ENCODE results near the gene OR6C75. TPM values are rescaled to one million over a fixed set of nuclear protein-coding genes. Genes with fewer than 3 reads are reported as not detected.
"Not testable (repeated sequence)": the region's sequence is repeated elsewhere in the genome, so short reads cannot be mapped to it uniquely, and the experiment has no call there.

OR6C75 gene
- not detected in 2 replicates for total RNA-seq (2022)
- Bru-seq, nascent RNA: not detected
- not detected for BruChase-seq, experiment 1, labeled RNA remaining after a 6-hour chase
- not detected for BruChase-seq, experiment 2, labeled RNA remaining after a 2-hour chase
- long read RNA-seq: 0 reads

DNA sequence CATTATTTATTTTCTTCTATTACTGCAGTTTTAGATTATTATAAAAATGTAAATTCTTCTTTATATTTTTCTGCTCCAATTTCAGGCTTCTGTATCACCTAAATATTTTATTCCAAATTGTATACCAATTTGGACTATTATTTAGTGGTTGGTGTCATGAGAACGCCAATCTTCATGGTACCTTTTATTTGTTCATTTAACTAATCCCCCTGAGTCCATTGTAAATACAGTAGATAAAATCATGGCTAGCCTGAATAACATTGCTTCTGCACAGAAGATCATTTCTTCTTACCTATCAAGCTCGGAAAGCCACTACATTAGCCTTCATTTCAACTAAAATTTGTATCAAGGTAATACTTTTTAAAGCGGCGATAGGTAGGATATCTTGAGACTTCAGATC lies at the start of gene OR6C75:
TSS of gene OR6C75 (plus strand) at position 301 of the 400 bp plus-strand sequence. CDS start 2,136 bp downstream, outside the sequence.
- Mint-ChIP-seq H3K4me3 (ENCODE audit: low read depth, unreplicated experiment) (no peak within 1 kb of the TSS), H3K9me3 (ENCODE audit: low read depth, unreplicated experiment) (peaks cover 2% of the 10 kb centered on the region), H3K27me3 (ENCODE audit: unreplicated experiment) (peaks cover 39% of the 10 kb centered on the region), H3K27ac (ENCODE audit: unreplicated experiment) (no peak within 1 kb of the TSS), H3K36me3 (ENCODE audit: insufficient read depth, unreplicated experiment) (no peaks in the 10 kb centered on the region), H3K4me1 (ENCODE audit: low read depth, unreplicated experiment) (no peaks in the 10 kb centered on the region)
- no TSS peak for BruUV-seq (replicated peaks)
- TF ChIP-seq, protein P1, sequence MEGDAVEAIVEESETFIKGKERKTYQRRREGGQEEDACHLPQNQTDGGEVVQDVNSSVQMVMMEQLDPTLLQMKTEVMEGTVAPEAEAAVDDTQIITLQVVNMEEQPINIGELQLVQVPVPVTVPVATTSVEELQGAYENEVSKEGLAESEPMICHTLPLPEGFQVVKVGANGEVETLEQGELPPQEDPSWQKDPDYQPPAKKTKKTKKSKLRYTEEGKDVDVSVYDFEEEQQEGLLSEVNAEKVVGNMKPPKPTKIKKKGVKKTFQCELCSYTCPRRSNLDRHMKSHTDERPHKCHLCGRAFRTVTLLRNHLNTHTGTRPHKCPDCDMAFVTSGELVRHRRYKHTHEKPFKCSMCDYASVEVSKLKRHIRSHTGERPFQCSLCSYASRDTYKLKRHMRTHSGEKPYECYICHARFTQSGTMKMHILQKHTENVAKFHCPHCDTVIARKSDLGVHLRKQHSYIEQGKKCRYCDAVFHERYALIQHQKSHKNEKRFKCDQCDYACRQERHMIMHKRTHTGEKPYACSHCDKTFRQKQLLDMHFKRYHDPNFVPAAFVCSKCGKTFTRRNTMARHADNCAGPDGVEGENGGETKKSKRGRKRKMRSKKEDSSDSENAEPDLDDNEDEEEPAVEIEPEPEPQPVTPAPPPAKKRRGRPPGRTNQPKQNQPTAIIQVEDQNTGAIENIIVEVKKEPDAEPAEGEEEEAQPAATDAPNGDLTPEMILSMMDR (IDR thresholded peaks at IDR 0.05; ENCODE audit: unreplicated experiment): no peak
- CTCF ChIA-PET: no interaction called here
- intact Hi-C loops (cut with micrococcal nuclease; ENCODE audit: unreplicated experiment): no loop called here
- DNase-seq: no peak

DNA sequence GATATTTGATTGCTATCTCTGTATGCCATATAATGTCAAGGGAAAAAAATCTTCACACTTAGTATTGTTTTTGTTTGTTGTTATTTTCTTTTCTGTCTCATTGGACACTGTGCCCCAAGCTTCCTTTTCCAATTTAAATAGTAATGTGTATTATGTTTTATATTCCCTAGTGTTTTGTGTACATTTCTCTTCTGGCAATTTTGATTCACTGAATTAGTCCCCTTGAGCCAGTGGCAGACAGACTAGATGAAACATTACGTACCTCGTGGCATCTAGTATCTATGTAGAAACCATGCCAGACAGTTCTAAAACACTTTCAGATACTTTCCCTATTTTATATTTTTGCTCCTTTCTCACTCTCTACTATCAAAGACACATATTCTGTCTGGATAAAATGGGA lies 48.7 kb upstream of the OR6C75 start, which contains the start of gene OR6C1:
TSS of gene OR6C1 (plus strand) at position 301 of the 400 bp plus-strand sequence. CDS start 6,257 bp downstream, outside the sequence.
- no TSS peak for BruUV-seq (replicated peaks)
- intact Hi-C loops (cut with micrococcal nuclease; ENCODE audit: unreplicated experiment): no loop called here
- CTCF ChIA-PET: no interaction called here
- no peaks in the 10 kb centered on the region for H3K36me3 Mint-ChIP-seq (ENCODE audit: insufficient read depth, unreplicated experiment)
- TF ChIP-seq, protein P1 (IDR thresholded peaks at IDR 0.05; ENCODE audit: unreplicated experiment): no peak
- no peak within 1 kb of the TSS for H3K4me3 Mint-ChIP-seq (ENCODE audit: low read depth, unreplicated experiment)
- peaks cover under 1% of the 10 kb centered on the region for H3K9me3 Mint-ChIP-seq (ENCODE audit: low read depth, unreplicated experiment)
- H3K27me3 Mint-ChIP-seq (ENCODE audit: unreplicated experiment): no peaks in the 10 kb centered on the region
- no peak within 1 kb of the TSS for H3K27ac Mint-ChIP-seq (ENCODE audit: unreplicated experiment)
- no peaks in the 10 kb centered on the region for H3K4me1 Mint-ChIP-seq (ENCODE audit: low read depth, unreplicated experiment)
- DNase-seq: no peak

DNA sequence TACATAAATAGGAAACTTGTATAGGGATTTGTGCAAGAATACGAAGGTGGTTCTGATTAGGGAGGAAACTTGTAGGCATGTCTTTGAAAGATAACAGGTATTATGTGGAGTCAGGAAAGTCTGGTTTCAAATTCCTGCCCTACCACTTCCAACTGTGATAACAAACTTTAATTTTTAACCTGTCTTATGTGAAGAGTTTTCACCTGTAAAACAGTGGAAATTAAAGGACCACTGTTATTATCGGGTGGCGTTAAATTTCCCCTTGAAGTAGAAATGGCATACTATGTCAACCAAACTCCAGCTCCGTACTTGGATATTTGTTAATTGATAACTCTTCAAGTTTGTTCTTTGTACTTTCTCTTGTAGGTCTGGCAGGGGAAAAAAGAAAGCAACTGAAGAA lies 42.6 kb upstream of the OR6C75 start:
- H3K27me3 Mint-ChIP-seq (ENCODE audit: unreplicated experiment): peaks cover 13% of the 10 kb centered on the region
- TF ChIP-seq, protein P1 (IDR thresholded peaks at IDR 0.05; ENCODE audit: unreplicated experiment): no peak
- no peaks in the 10 kb centered on the region for H3K4me1 Mint-ChIP-seq (ENCODE audit: low read depth, unreplicated experiment)
- CTCF ChIA-PET: no interaction called here
- no TSS peak for BruUV-seq (replicated peaks)
- no peak overlapping the region for H3K4me3 Mint-ChIP-seq (ENCODE audit: low read depth, unreplicated experiment)
- H3K27ac Mint-ChIP-seq (ENCODE audit: unreplicated experiment): no peak overlapping the region
- no peaks in the 10 kb centered on the region for H3K36me3 Mint-ChIP-seq (ENCODE audit: insufficient read depth, unreplicated experiment)
- H3K9me3 Mint-ChIP-seq (ENCODE audit: low read depth, unreplicated experiment): peaks cover 2% of the 10 kb centered on the region
- intact Hi-C loops (cut with micrococcal nuclease; ENCODE audit: unreplicated experiment): no loop called here
- DNase-seq: no peak

DNA sequence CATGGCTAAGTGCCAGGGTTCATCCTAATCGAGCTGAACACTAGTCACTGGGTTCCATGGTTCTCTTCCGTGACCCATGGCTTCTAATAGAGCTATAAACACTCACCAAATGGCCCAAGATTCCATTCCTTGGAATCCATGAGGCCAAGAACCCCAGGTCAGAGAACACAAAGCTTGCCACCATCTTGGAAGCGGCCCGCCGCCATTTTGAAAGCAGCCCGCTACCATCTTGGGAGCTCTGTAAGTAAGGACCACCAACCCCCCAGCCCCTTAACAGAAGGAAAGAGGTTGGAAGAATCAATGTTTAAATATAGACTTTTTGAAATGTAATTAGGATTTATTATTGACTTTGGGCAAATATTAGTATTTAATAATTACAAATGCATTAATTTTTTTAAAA lies 37.0 kb upstream of the OR6C75 start:
- H3K9me3 Mint-ChIP-seq (ENCODE audit: low read depth, unreplicated experiment); DNase-seq; H3K4me3 Mint-ChIP-seq (ENCODE audit: low read depth, unreplicated experiment); intact Hi-C loops (cut with micrococcal nuclease; ENCODE audit: unreplicated experiment); H3K36me3 Mint-ChIP-seq (ENCODE audit: insufficient read depth, unreplicated experiment); CTCF ChIA-PET; BruUV-seq (replicated peaks); H3K4me1 Mint-ChIP-seq (ENCODE audit: low read depth, unreplicated experiment); H3K27me3 Mint-ChIP-seq (ENCODE audit: unreplicated experiment); H3K27ac Mint-ChIP-seq (ENCODE audit: unreplicated experiment): not testable (repeated sequence)

DNA sequence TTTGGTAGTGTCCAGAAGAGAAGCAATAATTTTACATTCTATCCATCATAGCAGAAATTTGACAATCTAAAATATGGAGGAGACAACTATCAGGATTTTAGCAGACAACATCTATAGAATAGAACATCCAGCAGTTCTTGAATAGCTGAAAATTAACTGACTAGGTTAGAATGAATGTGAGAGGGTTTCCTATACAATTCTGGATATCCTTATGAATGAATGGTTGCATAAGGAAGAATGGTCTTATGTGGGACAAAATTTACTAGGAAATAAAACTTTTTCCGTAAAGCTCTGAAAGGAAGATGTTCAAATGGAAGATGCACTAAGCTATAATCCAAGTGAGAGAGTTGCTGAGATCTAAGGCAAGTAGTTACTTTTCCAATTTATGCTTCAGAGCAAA lies 32.3 kb upstream of the OR6C75 start, which contains the start of gene OR6C3:
TSS of gene OR6C3 (plus strand) at position 301 of the 400 bp plus-strand sequence. CDS start 955 bp downstream, outside the sequence.
- H3K36me3 Mint-ChIP-seq (ENCODE audit: insufficient read depth, unreplicated experiment): no peaks in the 10 kb centered on the region
- intact Hi-C loops (cut with micrococcal nuclease; ENCODE audit: unreplicated experiment): no loop called here
- H3K4me3 Mint-ChIP-seq (ENCODE audit: low read depth, unreplicated experiment): no peak within 1 kb of the TSS
- no peaks in the 10 kb centered on the region for H3K9me3 Mint-ChIP-seq (ENCODE audit: low read depth, unreplicated experiment)
- TF ChIP-seq, protein P1 (IDR thresholded peaks at IDR 0.05; ENCODE audit: unreplicated experiment): no peak
- no peak for DNase-seq
- H3K4me1 Mint-ChIP-seq (ENCODE audit: low read depth, unreplicated experiment): no peaks in the 10 kb centered on the region
- H3K27me3 Mint-ChIP-seq (ENCODE audit: unreplicated experiment): peaks cover 13% of the 10 kb centered on the region
- H3K27ac Mint-ChIP-seq (ENCODE audit: unreplicated experiment): no peak within 1 kb of the TSS
- CTCF ChIA-PET: no interaction called here
- no TSS peak for BruUV-seq (replicated peaks)

All from Calu3 (cell line).